Ishikawa (cell line): ENCODE measurements around the gene CTNNA3.

Source experiments
- CEBPB ChIP-seq: IDR thresholded peaks from 2 replicates; pipeline ENCODE4 v1.6.1; 2012
- CREB1 ChIP-seq: IDR thresholded peaks from 2 replicates; pipeline ENCODE4 v1.6.1; 2012; ENCODE audit warnings: low read depth
- EGR1 ChIP-seq: IDR thresholded peaks from 2 replicates; pipeline ENCODE4 v1.6.1; 2012
- EP300 ChIP-seq: IDR thresholded peaks from 2 replicates; pipeline ENCODE4 v1.6.1; 2012; ENCODE audit warnings: borderline replicate concordance
- FOXM1 ChIP-seq: IDR thresholded peaks from 2 replicates; pipeline ENCODE4 v1.6.1; 2012; ENCODE audit warnings: low read depth, borderline replicate concordance
- MAX ChIP-seq: IDR thresholded peaks from 2 replicates; pipeline ENCODE4 v1.6.1; 2012
- NFIC ChIP-seq: IDR thresholded peaks from 2 replicates; pipeline ENCODE4 v1.6.1; 2012
- RAD21 ChIP-seq: IDR thresholded peaks from 2 replicates; pipeline ENCODE4 v1.6.1; 2012; ENCODE audit warnings: low read depth
- REST ChIP-seq: IDR thresholded peaks from 2 replicates; pipeline ENCODE4 v1.6.1; 2012; ENCODE audit warnings: low read depth, mild to moderate bottlenecking
- TAF1 ChIP-seq: IDR thresholded peaks from 2 replicates; pipeline ENCODE4 v1.6.1; 2012; ENCODE audit warnings: low read depth, mild to moderate bottlenecking
- TCF12 ChIP-seq: IDR thresholded peaks from 2 replicates; pipeline ENCODE4 v1.6.1; 2012; ENCODE audit warnings: low read depth
- TEAD4 ChIP-seq: IDR thresholded peaks from 2 replicates; pipeline ENCODE4 v1.6.1; 2012
- USF1 ChIP-seq: IDR thresholded peaks from 2 replicates; pipeline ENCODE4 v1.6.1; 2012
- YY1 ChIP-seq: IDR thresholded peaks from 2 replicates; pipeline ENCODE4 v1.6.1; 2012; ENCODE audit warnings: low read depth
- ZBTB7A ChIP-seq: IDR thresholded peaks from 2 replicates; pipeline ENCODE4 v1.6.1; 2012; ENCODE audit warnings: low read depth

Gene CTNNA3

DNA sequence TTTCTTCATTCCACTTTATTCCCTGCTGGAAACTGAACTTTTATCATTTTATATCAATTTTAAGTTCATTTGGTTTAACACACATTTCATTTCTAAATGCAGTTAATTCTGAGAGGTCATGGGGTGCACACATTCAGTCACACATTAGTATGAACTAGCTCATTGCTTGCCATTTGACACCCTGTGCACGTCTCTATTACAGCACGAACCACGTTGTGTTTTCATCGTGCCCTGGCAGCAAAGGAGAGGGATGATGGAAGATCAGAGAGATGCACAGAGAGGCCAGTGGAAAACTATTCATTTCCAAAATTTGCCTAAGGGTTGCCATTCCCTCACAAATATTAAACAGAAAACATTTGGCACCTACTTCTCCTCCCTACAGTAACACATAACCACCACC, 45.4 kb downstream of the CTNNA3 start:
- no peak for TF ChIP-seq CEBPB
- TF ChIP-seq TCF12: no peak
- TF ChIP-seq MAX: no peak
- TF ChIP-seq YY1: no peak
- TF ChIP-seq TEAD4: no peak
- no peak for TF ChIP-seq EGR1
- no peak for TF ChIP-seq USF1
- no peak for TF ChIP-seq CREB1
- TF ChIP-seq EP300: no peak

GRCh38 chr10:67648613-67649229, 47.3 kb downstream of the CTNNA3 start:
- TF ChIP-seq TCF12: no peak
- no peak for TF ChIP-seq FOXM1
- no peak for TF ChIP-seq CEBPB
- TF ChIP-seq EP300: no peak
- TF ChIP-seq RAD21: no peak
- no peak for TF ChIP-seq USF1
- no peak for TF ChIP-seq CREB1

DNA sequence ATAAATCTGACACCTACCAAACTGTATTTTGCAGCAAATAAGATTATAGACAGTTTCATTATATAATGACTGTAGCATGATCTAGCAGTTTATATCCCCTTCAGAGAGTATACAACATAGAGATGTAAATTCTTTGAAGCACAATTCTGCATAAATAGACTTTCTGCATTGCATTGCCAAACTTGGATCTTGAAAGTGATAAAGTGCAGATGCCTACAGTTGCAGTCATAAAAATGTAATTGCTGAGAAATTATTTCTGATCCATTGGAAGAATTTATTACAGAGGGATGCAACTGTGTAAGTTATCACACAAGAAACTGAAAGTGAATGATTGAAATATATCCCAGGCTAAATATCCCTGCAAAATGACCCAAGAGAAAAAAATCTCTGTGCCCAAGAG, 65.1 kb downstream of the CTNNA3 start:
- TF ChIP-seq TCF12 (no peak), MAX (no peak), ZBTB7A (no peak), REST (no peak), YY1 (no peak), EP300 (no peak), RAD21 (no peak), EGR1 (no peak), TEAD4 (no peak), USF1 (no peak), CEBPB (no peak)

GRCh38 chr10:67629461-67629971, 66.5 kb downstream of the CTNNA3 start:
- TF ChIP-seq EP300 (peak; percentile 100), TEAD4 (peak; percentile 88), REST (0 out of 2 replicates have a peak, but pooled peaks have one; percentile 15), MAX (no peak; the same call in 1 of the 2 replicates), RAD21 (no peak; the same call in 1 of the 2 replicates), TAF1 (no peak), NFIC (peak; percentile 97), FOXM1 (peak; percentile 99), YY1 (no peak), CEBPB (peak; percentile 73), EGR1 (peak; percentile 51; the same call in 1 of the 2 replicates), TCF12 (peak; percentile 100)

GRCh38 chr10:67622984-67623383, 73.0 kb downstream of the CTNNA3 start:
- TF ChIP-seq USF1: no peak
- no peak for TF ChIP-seq MAX
- no peak for TF ChIP-seq EGR1
- TF ChIP-seq TEAD4: no peak
- TF ChIP-seq REST: no peak
- no peak for TF ChIP-seq TCF12
- no peak for TF ChIP-seq TAF1
- TF ChIP-seq CREB1: no peak
- TF ChIP-seq YY1: no peak
- no peak for TF ChIP-seq ZBTB7A
- no peak for TF ChIP-seq NFIC
- no peak for TF ChIP-seq EP300
- no peak for TF ChIP-seq RAD21
- TF ChIP-seq CEBPB: no peak
- TF ChIP-seq FOXM1: no peak
